ENCODE results near the gene TRAPPC14. TPM values are rescaled to one million over a fixed set of nuclear protein-coding genes. Genes with fewer than 3 reads are reported as not detected.
"Not testable (repeated sequence)": the region's sequence is repeated elsewhere in the genome, so short reads cannot be mapped to it uniquely, and the experiment has no call there.

The TRAPPC14 gene
- total RNA-seq, 2 donors from 2014 or later = 24.7 to 30.0 TPM

GRCh38 chr7:100130608-100131453 is 27.7 kb downstream of the TRAPPC14 start:
- WGBS, 2 experiments (ENCODE audit: insufficient coverage in 1 of 2, insufficient read length in 1 of 2) = 19 to 27% methylated on average over 15 to 24 of the region's 24 CpGs
- H3K9me3 Mint-ChIP-seq = no peaks in the 10 kb centered on the region
- peak; percentile 93 for TF ChIP-seq CTCF (conservative IDR thresholded peaks at IDR 0.05)
- peaks cover 3% of the 10 kb centered on the region for H3K4me1 Mint-ChIP-seq
- H3K27ac Mint-ChIP-seq = no peak overlapping the region
- H3K4me3 ChIP-seq (ENCODE audit: low read length) = peak overlapping the region; percentile 52
- no peaks in the 10 kb centered on the region for H3K36me3 ChIP-seq (ENCODE audit: control insufficient read depth, insufficient read depth, low read length)
- H3K27me3 ChIP-seq (ENCODE audit: control insufficient read depth, insufficient read depth, low read length, poor library complexity, severe bottlenecking) = peaks cover 12% of the 10 kb centered on the region
- no peak overlapping the region for H3K4me3 Mint-ChIP-seq
- DNase-seq = peak; percentile 98
- H3K4me1 ChIP-seq (ENCODE audit: control insufficient read depth, insufficient read depth, low read length) = no peaks in the 10 kb centered on the region
- H3K9ac ChIP-seq (ENCODE audit: extremely low read depth, low read length, poor library complexity, severe bottlenecking) = no peak overlapping the region
- H3K9me3 ChIP-seq (ENCODE audit: control insufficient read depth, low read length) = no peaks in the 10 kb centered on the region
- peaks cover 30% of the 10 kb centered on the region for H3K27me3 Mint-ChIP-seq (ENCODE audit: insufficient read depth)
- no peak overlapping the region for H3K27ac ChIP-seq (ENCODE audit: low read depth, low read length)
- no peaks in the 10 kb centered on the region for H3K36me3 Mint-ChIP-seq (ENCODE audit: low read depth)

GRCh38 chr7:100130220-100130607 is 28.3 kb downstream of the TRAPPC14 start:
- not testable (repeated sequence) for H3K36me3 Mint-ChIP-seq (ENCODE audit: low read depth); H3K4me3 ChIP-seq (ENCODE audit: low read length)

GRCh38 chr7:100128637-100128963 is 29.9 kb downstream of the TRAPPC14 start:
- no peak overlapping the region for H3K27ac ChIP-seq (ENCODE audit: low read depth, low read length)
- WGBS, 2 experiments (ENCODE audit: insufficient coverage in 1 of 2, insufficient read length in 1 of 2) = 97% methylated on average over 1 of the region's 1 CpG; no CpG with 5 or more reads in 1 of the 2 experiments
- Mint-ChIP-seq H3K9me3 (no peaks in the 10 kb centered on the region), H3K36me3 (ENCODE audit: low read depth) (no peaks in the 10 kb centered on the region), H3K4me1 (peaks cover 3% of the 10 kb centered on the region), H3K27me3 (ENCODE audit: insufficient read depth) (peaks cover 27% of the 10 kb centered on the region), H3K27ac (no peak overlapping the region), H3K4me3 (no peak overlapping the region)
- H3K4me3 ChIP-seq (ENCODE audit: low read length) = no peak overlapping the region
- TF ChIP-seq CTCF (conservative IDR thresholded peaks at IDR 0.05) = no peak
- no peaks in the 10 kb centered on the region for H3K9me3 ChIP-seq (ENCODE audit: control insufficient read depth, low read length)
- no peaks in the 10 kb centered on the region for H3K4me1 ChIP-seq (ENCODE audit: control insufficient read depth, insufficient read depth, low read length)
- DNase-seq = no peak
- H3K36me3 ChIP-seq (ENCODE audit: control insufficient read depth, insufficient read depth, low read length) = no peaks in the 10 kb centered on the region
- peaks cover 12% of the 10 kb centered on the region for H3K27me3 ChIP-seq (ENCODE audit: control insufficient read depth, insufficient read depth, low read length, poor library complexity, severe bottlenecking)
- H3K9ac ChIP-seq (ENCODE audit: extremely low read depth, low read length, poor library complexity, severe bottlenecking) = no peak overlapping the region

More at GRCh38 chr7:100130220-100130607, 28.3 kb downstream of the TRAPPC14 start:
- H3K4me3 Mint-ChIP-seq; H3K36me3 ChIP-seq (ENCODE audit: control insufficient read depth, insufficient read depth, low read length); H3K4me1 ChIP-seq (ENCODE audit: control insufficient read depth, insufficient read depth, low read length); H3K27ac Mint-ChIP-seq; H3K9me3 ChIP-seq (ENCODE audit: control insufficient read depth, low read length); H3K27ac ChIP-seq (ENCODE audit: low read depth, low read length); H3K4me1 Mint-ChIP-seq; H3K9ac ChIP-seq (ENCODE audit: extremely low read depth, low read length, poor library complexity, severe bottlenecking); H3K9me3 Mint-ChIP-seq; DNase-seq: not testable (repeated sequence)
- H3K27me3 Mint-ChIP-seq (ENCODE audit: insufficient read depth) = peaks cover 27% of the 10 kb centered on the region
- H3K27me3 ChIP-seq (ENCODE audit: control insufficient read depth, insufficient read depth, low read length, poor library complexity, severe bottlenecking) = peaks cover 12% of the 10 kb centered on the region
- WGBS, 2 experiments (ENCODE audit: insufficient coverage in 1 of 2, insufficient read length in 1 of 2) = 83 to 96% methylated on average over 1 of the region's 1 CpG

Measured in endodermal cell (in vitro differentiated cells).